Measurements from ENCODE around the gene IER2.
A peak's percentile ranks its signal among the peaks of the same experiment; 100 is the strongest.
"Not testable (repeated sequence)": the region's sequence is repeated elsewhere in the genome, so short reads cannot be mapped to it uniquely, and the experiment has no call there.

Gene IER2

DNA sequence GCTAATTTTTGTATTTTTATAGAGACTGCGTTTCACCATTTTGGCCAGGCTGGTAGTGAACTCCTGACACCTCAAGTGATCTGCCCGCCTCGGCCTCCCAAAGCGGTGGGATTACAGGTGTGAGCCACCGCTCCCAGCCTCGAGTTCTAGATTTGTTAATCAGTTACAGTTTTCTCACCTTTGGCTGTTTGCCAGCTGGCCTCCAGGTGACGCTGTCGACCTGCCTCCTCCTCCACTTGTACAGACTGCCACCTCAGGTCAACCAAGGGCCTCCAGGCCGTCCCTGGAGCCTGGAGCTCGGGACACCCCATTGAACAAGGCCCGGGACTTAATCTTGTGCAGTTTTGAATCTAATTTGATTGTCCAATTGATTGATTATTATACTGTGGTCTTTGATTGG lies 45.5 kb downstream of the IER2 start:
- Histone ChIP-seq H3K4me2 (ENCODE audit: low read length) (no peak overlapping the region), H2AFZ (ENCODE audit: low read length) (no peak overlapping the region), H3K4me3 (ENCODE audit: low read depth, low read length, poor library complexity, severe bottlenecking) (no peak overlapping the region)

DNA sequence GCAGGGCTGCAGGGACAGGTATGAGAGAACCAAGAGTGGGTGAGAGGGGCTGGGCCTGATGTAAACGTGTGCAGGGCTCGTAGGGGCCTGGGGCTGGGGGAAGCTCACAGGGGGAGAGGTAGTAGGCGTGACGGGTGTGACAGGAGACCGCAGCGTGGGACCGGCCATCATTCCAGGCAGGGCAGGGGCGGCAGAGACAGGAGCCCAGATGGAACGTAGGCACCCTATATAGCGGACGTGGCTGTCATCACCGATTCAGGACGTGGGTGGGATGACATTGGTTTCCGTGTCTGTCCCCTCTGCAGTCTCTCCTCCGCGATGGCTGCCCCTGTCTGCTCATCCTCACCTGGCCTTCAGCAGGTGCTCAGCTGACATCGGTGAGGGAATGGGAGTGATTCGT lies 48.4 kb downstream of the IER2 start:
- no peaks in the 10 kb centered on the region for H3K36me3 ChIP-seq (ENCODE audit: insufficient read depth, low read length)
- no peaks in the 10 kb centered on the region for H3K79me2 ChIP-seq (ENCODE audit: insufficient read depth, low read length)
- H2AFZ ChIP-seq (ENCODE audit: low read length) = no peak overlapping the region

More for the DNA sequence above, 45.5 kb downstream of the IER2 start:
- Histone ChIP-seq H3K27ac (ENCODE audit: low read depth, low read length, poor library complexity, severe bottlenecking) (no peak overlapping the region), H3F3A (ENCODE audit: insufficient read depth, low read length) (no peaks in the 10 kb centered on the region), H3K9me2 (ENCODE audit: low read depth, low read length) (no peaks in the 10 kb centered on the region), H4K20me1 (ENCODE audit: insufficient read depth, low read length) (no peaks in the 10 kb centered on the region), H3K4me1 (ENCODE audit: insufficient read depth, low read length, severe bottlenecking) (no peaks in the 10 kb centered on the region), H3K36me3 (ENCODE audit: insufficient read depth, low read length) (no peaks in the 10 kb centered on the region), H3K9me3 (ENCODE audit: low read length) (no peaks in the 10 kb centered on the region), H3K79me2 (ENCODE audit: insufficient read depth, low read length) (no peaks in the 10 kb centered on the region), H3K27me3 (ENCODE audit: insufficient read depth, low read length) (no peaks in the 10 kb centered on the region; the same call in 1 of the 2 replicates), H3K9ac (ENCODE audit: low read length) (no peak overlapping the region)
- TF ChIP-seq, protein P1, sequence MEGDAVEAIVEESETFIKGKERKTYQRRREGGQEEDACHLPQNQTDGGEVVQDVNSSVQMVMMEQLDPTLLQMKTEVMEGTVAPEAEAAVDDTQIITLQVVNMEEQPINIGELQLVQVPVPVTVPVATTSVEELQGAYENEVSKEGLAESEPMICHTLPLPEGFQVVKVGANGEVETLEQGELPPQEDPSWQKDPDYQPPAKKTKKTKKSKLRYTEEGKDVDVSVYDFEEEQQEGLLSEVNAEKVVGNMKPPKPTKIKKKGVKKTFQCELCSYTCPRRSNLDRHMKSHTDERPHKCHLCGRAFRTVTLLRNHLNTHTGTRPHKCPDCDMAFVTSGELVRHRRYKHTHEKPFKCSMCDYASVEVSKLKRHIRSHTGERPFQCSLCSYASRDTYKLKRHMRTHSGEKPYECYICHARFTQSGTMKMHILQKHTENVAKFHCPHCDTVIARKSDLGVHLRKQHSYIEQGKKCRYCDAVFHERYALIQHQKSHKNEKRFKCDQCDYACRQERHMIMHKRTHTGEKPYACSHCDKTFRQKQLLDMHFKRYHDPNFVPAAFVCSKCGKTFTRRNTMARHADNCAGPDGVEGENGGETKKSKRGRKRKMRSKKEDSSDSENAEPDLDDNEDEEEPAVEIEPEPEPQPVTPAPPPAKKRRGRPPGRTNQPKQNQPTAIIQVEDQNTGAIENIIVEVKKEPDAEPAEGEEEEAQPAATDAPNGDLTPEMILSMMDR (IDR thresholded peaks at IDR 0.05; ENCODE audit: low read length) = peak; percentile 76
- no peak for TF ChIP-seq EZH2 (IDR thresholded peaks at IDR 0.05; ENCODE audit: borderline replicate concordance, low read length)

DNA sequence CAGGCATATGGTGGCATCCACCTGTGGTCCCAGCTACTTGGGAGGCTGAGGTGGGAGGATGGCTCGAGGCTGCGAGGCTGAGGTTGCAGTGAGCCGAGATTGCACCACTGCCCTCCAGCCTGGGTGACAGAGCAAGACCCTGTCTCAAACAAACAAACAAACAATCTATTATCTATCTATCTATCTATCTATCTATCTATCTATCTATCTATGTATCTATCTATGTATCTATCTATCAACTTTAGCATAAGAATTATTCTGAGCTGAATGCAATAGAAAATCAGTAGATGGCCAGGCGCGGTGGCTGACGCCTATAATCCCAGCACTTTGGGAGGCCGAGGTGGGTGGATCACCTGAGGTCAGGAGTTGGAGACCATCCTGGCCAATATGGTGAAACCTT lies 51.9 kb downstream of the IER2 start:
- not testable (repeated sequence) for H4K20me1 ChIP-seq (ENCODE audit: insufficient read depth, low read length); H3K9me2 ChIP-seq (ENCODE audit: low read depth, low read length); H3K9me3 ChIP-seq (ENCODE audit: low read length); H3F3A ChIP-seq (ENCODE audit: insufficient read depth, low read length); H3K9ac ChIP-seq (ENCODE audit: low read length); H3K36me3 ChIP-seq (ENCODE audit: insufficient read depth, low read length); H3K27ac ChIP-seq (ENCODE audit: low read depth, low read length, poor library complexity, severe bottlenecking); H2AFZ ChIP-seq (ENCODE audit: low read length); H3K27me3 ChIP-seq (ENCODE audit: insufficient read depth, low read length); H3K4me2 ChIP-seq (ENCODE audit: low read length); H3K4me3 ChIP-seq (ENCODE audit: low read depth, low read length, poor library complexity, severe bottlenecking); H3K79me2 ChIP-seq (ENCODE audit: insufficient read depth, low read length); H3K4me1 ChIP-seq (ENCODE audit: insufficient read depth, low read length, severe bottlenecking)

More for the DNA sequence above, 48.4 kb downstream of the IER2 start:
- Histone ChIP-seq H4K20me1 (ENCODE audit: insufficient read depth, low read length) (no peaks in the 10 kb centered on the region), H3K9me2 (ENCODE audit: low read depth, low read length) (no peaks in the 10 kb centered on the region), H3F3A (ENCODE audit: insufficient read depth, low read length) (no peaks in the 10 kb centered on the region), H3K4me3 (ENCODE audit: low read depth, low read length, poor library complexity, severe bottlenecking) (no peak overlapping the region), H3K9me3 (ENCODE audit: low read length) (no peaks in the 10 kb centered on the region), H3K27me3 (ENCODE audit: insufficient read depth, low read length) (no peaks in the 10 kb centered on the region; the same call in 1 of the 2 replicates), H3K9ac (ENCODE audit: low read length) (no peak overlapping the region), H3K4me2 (ENCODE audit: low read length) (no peak overlapping the region), H3K4me1 (ENCODE audit: insufficient read depth, low read length, severe bottlenecking) (no peaks in the 10 kb centered on the region), H3K27ac (ENCODE audit: low read depth, low read length, poor library complexity, severe bottlenecking) (no peak overlapping the region)
- TF ChIP-seq, protein P1 (IDR thresholded peaks at IDR 0.05; ENCODE audit: low read length) = no peak
- TF ChIP-seq EZH2 (IDR thresholded peaks at IDR 0.05; ENCODE audit: borderline replicate concordance, low read length) = no peak
